Measurements from ENCODE around the gene GCKR. TPM values are rescaled to one million over a fixed set of nuclear protein-coding genes. Genes with fewer than 3 reads are reported as not detected.

Gene GCKR
- total RNA-seq, 1 experiment from 2014 or later: 3.4 TPM

GRCh38 chr2:27453968-27454367 lies 42.7 kb upstream of the GCKR start:
- no peak overlapping the region for H3K4me3 ChIP-seq
- POLR2A ChIA-PET (ENCODE audit: unreplicated experiment): no interaction called here
- intact Hi-C loops (cut with micrococcal nuclease; ENCODE audit: unreplicated experiment): no loop called here
- H3F3A ChIP-seq (ENCODE audit: insufficient read depth, low read depth): no peaks in the 10 kb centered on the region
- no peak overlapping the region for H3K27ac ChIP-seq
- H3K9me3 ChIP-seq (ENCODE audit: insufficient read depth, low read depth): no peaks in the 10 kb centered on the region
- BruUV-seq (replicated peaks): no TSS peak
- no peak for DNase-seq
- H3K9me2 ChIP-seq (ENCODE audit: insufficient read depth): no peaks in the 10 kb centered on the region
- H3K4me2 ChIP-seq: no peak overlapping the region
- H3K4me1 ChIP-seq (replicated peaks; ENCODE audit: insufficient read depth): no peaks in the 10 kb centered on the region
- CTCF ChIA-PET: interaction anchor here (0.6 kb wide), 1 partner anchor 167 kb away, joined by 4 read pairs; no protein-coding TSS in a partner anchor
- no peaks in the 10 kb centered on the region for H3K27me3 ChIP-seq (ENCODE audit: insufficient read depth, low read depth)
- TF ChIP-seq EZH2 (IDR thresholded peaks at IDR 0.05; ENCODE audit: low read depth): no peak
- TF ChIP-seq CTCF (conservative IDR thresholded peaks at IDR 0.05): no peak
- peaks cover 3% of the 10 kb centered on the region; the same call in 1 of the 2 replicates for H3K36me3 ChIP-seq (ENCODE audit: low read depth)
- H4K20me1 ChIP-seq (ENCODE audit: insufficient read depth): no peaks in the 10 kb centered on the region
- no peaks in the 10 kb centered on the region for H3K79me2 ChIP-seq (ENCODE audit: low read depth)
- no peak overlapping the region for H2AFZ ChIP-seq

GRCh38 chr2:27461118-27461517 lies 35.5 kb upstream of the GCKR start:
- Histone ChIP-seq H3K4me3 (no peak overlapping the region), H3K27me3 (ENCODE audit: insufficient read depth, low read depth) (no peaks in the 10 kb centered on the region), H3K9me3 (ENCODE audit: insufficient read depth, low read depth) (no peaks in the 10 kb centered on the region), H3K27ac (no peak overlapping the region), H3K36me3 (ENCODE audit: low read depth) (0 out of 2 replicates have a peak, but pooled peaks cover 5% of the 10 kb centered on the region), H4K20me1 (ENCODE audit: insufficient read depth) (no peaks in the 10 kb centered on the region), H3F3A (ENCODE audit: insufficient read depth, low read depth) (no peaks in the 10 kb centered on the region), H2AFZ (no peak overlapping the region), H3K4me2 (no peak overlapping the region), H3K9me2 (ENCODE audit: insufficient read depth) (no peaks in the 10 kb centered on the region), H3K79me2 (ENCODE audit: low read depth) (no peaks in the 10 kb centered on the region), H3K4me1 (replicated peaks; ENCODE audit: insufficient read depth) (no peaks in the 10 kb centered on the region)
- DNase-seq: no peak
- no peak for TF ChIP-seq EZH2 (IDR thresholded peaks at IDR 0.05; ENCODE audit: low read depth)
- no peak for TF ChIP-seq CTCF (conservative IDR thresholded peaks at IDR 0.05)
- intact Hi-C loops (cut with micrococcal nuclease; ENCODE audit: unreplicated experiment): no loop called here
- ChIA-PET POLR2A (ENCODE audit: unreplicated experiment) (no interaction called here), CTCF (no interaction called here)
- BruUV-seq (replicated peaks): no TSS peak

- H3K27ac ChIP-seq: no peak overlapping the region
- no peak overlapping the region for H3K4me3 ChIP-seq
- no peaks in the 10 kb centered on the region for H3K79me2 ChIP-seq (ENCODE audit: low read depth)
- ChIA-PET CTCF (no interaction called here), POLR2A (ENCODE audit: unreplicated experiment) (no interaction called here)
- no peak for DNase-seq
- TF ChIP-seq EZH2 (IDR thresholded peaks at IDR 0.05; ENCODE audit: low read depth): no peak
- TF ChIP-seq CTCF (conservative IDR thresholded peaks at IDR 0.05): no peak
- no peaks in the 10 kb centered on the region for H3K9me3 ChIP-seq (ENCODE audit: insufficient read depth, low read depth)
- 0 out of 2 replicates have a peak, but pooled peaks cover 5% of the 10 kb centered on the region for H3K36me3 ChIP-seq (ENCODE audit: low read depth)
- H3K27me3 ChIP-seq (ENCODE audit: insufficient read depth, low read depth): no peaks in the 10 kb centered on the region
- H3F3A ChIP-seq (ENCODE audit: insufficient read depth, low read depth): no peaks in the 10 kb centered on the region
- H4K20me1 ChIP-seq (ENCODE audit: insufficient read depth): no peaks in the 10 kb centered on the region
- H3K4me1 ChIP-seq (replicated peaks; ENCODE audit: insufficient read depth): no peaks in the 10 kb centered on the region
- BruUV-seq (replicated peaks): no TSS peak
- intact Hi-C loops (cut with micrococcal nuclease; ENCODE audit: unreplicated experiment): no loop called here
- H3K4me2 ChIP-seq: no peak overlapping the region
- no peaks in the 10 kb centered on the region for H3K9me2 ChIP-seq (ENCODE audit: insufficient read depth)
- H2AFZ ChIP-seq: no peak overlapping the region
These were observed 32.2 kb upstream of the GCKR start for GRCh38 chr2:27464443-27464842.
